ENCODE results near the gene PLXNA4. TPM values are rescaled to one million over a fixed set of nuclear protein-coding genes. Genes with fewer than 3 reads are reported as not detected.

PLXNA4 gene
- total RNA-seq, 1 experiment from 2014 or later = 0.81 TPM

- TF ChIP-seq PRDM15 (CRISPR knock-in tag; IDR thresholded peaks at IDR 0.05) (no peak), MAX (CRISPR knock-in tag; IDR thresholded peaks at IDR 0.05) (no peak), CREB1 (CRISPR knock-in tag; IDR thresholded peaks at IDR 0.05) (no peak), MYBL2 (CRISPR knock-in tag; IDR thresholded peaks at IDR 0.05) (no peak), ARID4B (CRISPR knock-in tag; IDR thresholded peaks at IDR 0.05; ENCODE audit: borderline replicate concordance) (no peak), NR1H2 (CRISPR knock-in tag; IDR thresholded peaks at IDR 0.05) (no peak), IRF2 (CRISPR knock-in tag; IDR thresholded peaks at IDR 0.05; ENCODE audit: borderline replicate concordance, low read depth) (no peak), FOXP4 (CRISPR knock-in tag; IDR thresholded peaks at IDR 0.05) (no peak), AFF4 (CRISPR knock-in tag; IDR thresholded peaks at IDR 0.05; ENCODE audit: borderline replicate concordance) (no peak)
Measured at GRCh38 chr7:132414857-132415256, 161.4 kb downstream of the PLXNA4 start (continued).

GRCh38 chr7:132412435-132412834, 163.8 kb downstream of the PLXNA4 start:
- Mint-ChIP-seq H3K27me3 (ENCODE audit: low read depth) (no peaks in the 10 kb centered on the region), H3K9me3 (no peaks in the 10 kb centered on the region), H3K36me3 (no peaks in the 10 kb centered on the region), H3K4me1 (peaks cover 11% of the 10 kb centered on the region), H3K4me3 (no peak overlapping the region), H3K27ac (no peak overlapping the region)
- ATAC-seq (no peak), DNase-seq (ENCODE audit: low spot score) (no peak)
- CTCF ChIA-PET = interaction anchor here (1.1 kb wide), 1 partner anchor 18 kb away, joined by 3 read pairs; no protein-coding TSS in a partner anchor
- TF ChIP-seq RELA (CRISPR knock-in tag; IDR thresholded peaks at IDR 0.05; ENCODE audit: borderline replicate concordance) = no peak
- TF ChIP-seq IRF2 (CRISPR knock-in tag; IDR thresholded peaks at IDR 0.05; ENCODE audit: borderline replicate concordance, low read depth) = no peak
- no peak for TF ChIP-seq KAT7 (CRISPR knock-in tag; IDR thresholded peaks at IDR 0.05; ENCODE audit: borderline replicate concordance)
- TF ChIP-seq ZMAT4 (CRISPR knock-in tag; IDR thresholded peaks at IDR 0.05) = no peak
- TF ChIP-seq ZNF317 (CRISPR knock-in tag; IDR thresholded peaks at IDR 0.05; ENCODE audit: borderline replicate concordance, low read depth) = no peak
- no peak for TF ChIP-seq IRF1 (CRISPR knock-in tag; IDR thresholded peaks at IDR 0.05)
- no peak for TF ChIP-seq EMX1 (CRISPR knock-in tag; IDR thresholded peaks at IDR 0.05)
- POLR2A ChIA-PET = no interaction called here

All from WTC11 (cell line).